ENCODE measurements around the gene SFXN4. TPM values are rescaled to one million over a fixed set of nuclear protein-coding genes. Genes with fewer than 3 reads are reported as not detected.

Gene SFXN4
- total RNA-seq, 2 donors from 2014 or later = 20.5 to 32.0 TPM

- Histone ChIP-seq H3K27me3 (no peaks in the 10 kb centered on the region), H3K27ac (no peak overlapping the region), H3K4me3 (no peak overlapping the region), H3K4me1 (peaks cover 26% of the 10 kb centered on the region), H3K9me3 (no peaks in the 10 kb centered on the region), H3K36me3 (replicated peaks in 1 of 2; ENCODE audit: insufficient read depth in 1 of 2, low read depth in 2 of 2) (peaks cover 10 to 17% of the 10 kb centered on the region in 2 donors)
- DNase-seq = no peak
- no peak for TF ChIP-seq POLR2A (IDR thresholded peaks at IDR 0.05)
- TF ChIP-seq, protein P1, sequence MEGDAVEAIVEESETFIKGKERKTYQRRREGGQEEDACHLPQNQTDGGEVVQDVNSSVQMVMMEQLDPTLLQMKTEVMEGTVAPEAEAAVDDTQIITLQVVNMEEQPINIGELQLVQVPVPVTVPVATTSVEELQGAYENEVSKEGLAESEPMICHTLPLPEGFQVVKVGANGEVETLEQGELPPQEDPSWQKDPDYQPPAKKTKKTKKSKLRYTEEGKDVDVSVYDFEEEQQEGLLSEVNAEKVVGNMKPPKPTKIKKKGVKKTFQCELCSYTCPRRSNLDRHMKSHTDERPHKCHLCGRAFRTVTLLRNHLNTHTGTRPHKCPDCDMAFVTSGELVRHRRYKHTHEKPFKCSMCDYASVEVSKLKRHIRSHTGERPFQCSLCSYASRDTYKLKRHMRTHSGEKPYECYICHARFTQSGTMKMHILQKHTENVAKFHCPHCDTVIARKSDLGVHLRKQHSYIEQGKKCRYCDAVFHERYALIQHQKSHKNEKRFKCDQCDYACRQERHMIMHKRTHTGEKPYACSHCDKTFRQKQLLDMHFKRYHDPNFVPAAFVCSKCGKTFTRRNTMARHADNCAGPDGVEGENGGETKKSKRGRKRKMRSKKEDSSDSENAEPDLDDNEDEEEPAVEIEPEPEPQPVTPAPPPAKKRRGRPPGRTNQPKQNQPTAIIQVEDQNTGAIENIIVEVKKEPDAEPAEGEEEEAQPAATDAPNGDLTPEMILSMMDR (IDR thresholded peaks at IDR 0.05) = no peak
- WGBS, 2 donors = 77 to 80% methylated on average over 8 of the region's 8 CpGs
- intact Hi-C loops (cut with DNase I) = no loop called here
- no peak for ATAC-seq
Observed at GRCh38 chr10:119167041-119167440, 1.5 kb upstream of the SFXN4 start.

GRCh38 chr10:119166564-119166963, 1.1 kb upstream of the SFXN4 start:
- Histone ChIP-seq H3K27me3 (no peaks in the 10 kb centered on the region), H3K9me3 (no peaks in the 10 kb centered on the region), H3K4me3 (no peak overlapping the region), H3K27ac (peak overlapping the region in 2 of 4 donors; percentile 86 to 88), H3K4me1 (peaks cover 27% of the 10 kb centered on the region), H3K36me3 (replicated peaks in 1 of 2; ENCODE audit: insufficient read depth in 1 of 2, low read depth in 2 of 2) (peaks cover 10 to 15% of the 10 kb centered on the region in 2 donors)
- DNase-seq (no peak), ATAC-seq (no peak)
- intact Hi-C loops (cut with DNase I) = no loop called here
- 73 to 80% methylated on average over 8 of the region's 8 CpGs for WGBS, 2 donors
- TF ChIP-seq, protein P1 (IDR thresholded peaks at IDR 0.05) = no peak
- no peak for TF ChIP-seq POLR2A (IDR thresholded peaks at IDR 0.05)

DNA sequence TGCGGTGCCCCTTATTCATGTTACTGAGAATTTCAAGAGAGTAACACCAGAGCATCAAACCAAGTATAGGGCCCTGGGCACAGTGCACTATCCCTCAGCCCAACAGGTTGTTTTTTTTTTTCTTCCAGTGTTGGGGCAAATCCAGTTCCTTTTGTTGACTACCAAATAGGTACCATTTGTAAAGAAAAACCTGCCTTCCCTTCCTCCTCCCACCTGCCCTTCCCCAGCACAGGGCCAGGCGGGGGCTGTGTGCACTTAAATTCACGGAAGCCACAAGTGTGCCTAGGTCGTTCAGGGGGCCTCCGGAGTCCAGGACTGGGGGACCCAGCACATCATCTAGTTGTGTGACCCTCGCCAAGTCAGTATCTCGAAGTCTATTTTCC, 595 bp upstream of the SFXN4 start:
- H3K27me3 ChIP-seq = no peaks in the 10 kb centered on the region
- peaks cover 27% of the 10 kb centered on the region for H3K4me1 ChIP-seq
- peaks cover 10 to 11% of the 10 kb centered on the region in 2 donors for H3K36me3 ChIP-seq (replicated peaks in 1 of 2; ENCODE audit: insufficient read depth in 1 of 2, low read depth in 2 of 2)
- no peaks in the 10 kb centered on the region for H3K9me3 ChIP-seq
- DNase-seq = no peak
- H3K4me3 ChIP-seq = peak overlapping the region in 1 of 2 donors; percentile 80
- WGBS, 2 donors = 66% methylated on average over 7 of the region's 7 CpGs
- TF ChIP-seq, protein P1 (IDR thresholded peaks at IDR 0.05) = no peak
- no peak for TF ChIP-seq POLR2A (IDR thresholded peaks at IDR 0.05)
- intact Hi-C loops (cut with DNase I) = no loop called here
- no peak for ATAC-seq
- H3K27ac ChIP-seq = peak overlapping the region; percentile 66 to 88 (median 85)

DNA sequence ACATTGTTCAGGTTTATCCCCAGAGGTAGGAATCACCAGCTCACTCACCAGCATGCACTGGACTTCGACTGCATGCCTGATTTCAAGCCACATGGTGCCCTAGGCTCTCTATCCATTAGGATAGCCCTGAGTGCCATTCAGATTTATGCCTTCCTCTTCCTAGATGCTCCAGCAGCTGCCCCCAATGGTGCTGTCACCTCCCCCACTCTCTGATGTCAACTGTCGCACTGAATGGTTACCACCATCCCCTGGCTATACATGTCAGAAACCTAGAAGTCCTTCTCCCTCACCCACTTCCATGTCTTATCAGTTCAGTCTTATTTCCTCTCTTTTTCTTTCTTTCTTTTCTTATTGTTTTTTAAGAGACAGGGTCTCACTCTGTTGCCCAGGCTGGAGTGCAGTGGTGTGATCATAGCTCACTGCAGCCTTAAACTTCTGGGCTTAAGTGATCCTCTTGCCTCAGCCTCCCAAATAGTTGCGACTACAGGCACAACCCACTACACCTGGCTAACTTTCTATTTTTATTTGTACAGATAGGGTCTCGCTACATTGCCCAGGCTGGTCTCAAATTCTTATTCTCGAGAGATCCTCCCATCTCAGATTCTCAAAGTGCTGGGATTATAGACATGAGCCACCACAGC, 2.9 kb downstream of the SFXN4 start:
- intact Hi-C loops (cut with DNase I) = no loop called here
- TF ChIP-seq, protein P1 (IDR thresholded peaks at IDR 0.05) = no peak
- TF ChIP-seq POLR2A (IDR thresholded peaks at IDR 0.05) = no peak
- peaks cover 0 to 15% of the 10 kb centered on the region in 2 donors for H3K36me3 ChIP-seq (replicated peaks in 1 of 2; ENCODE audit: insufficient read depth in 1 of 2, low read depth in 2 of 2)
- no peaks in the 10 kb centered on the region for H3K27me3 ChIP-seq
- DNase-seq = no peak
- WGBS, 2 donors = 89 to 92% methylated on average over 5 of the region's 5 CpGs
- H3K27ac ChIP-seq = peak overlapping the region in 2 of 4 donors; percentile 7 to 15
- H3K4me1 ChIP-seq = peaks cover 27% of the 10 kb centered on the region
- H3K4me3 ChIP-seq = no peak overlapping the region
- no peaks in the 10 kb centered on the region for H3K9me3 ChIP-seq
- ATAC-seq = no peak

Data from body of pancreas (tissue), 4 donors.